HepG2 (cell line): ENCODE results near the gene RNASE2. TPM values are rescaled to one million over a fixed set of nuclear protein-coding genes. Genes with fewer than 3 reads are reported as not detected.

ENCODE experiments used
- ATF2 ChIP-seq: sonication (generic); formaldehyde crosslinking; IDR thresholded peaks from 2 replicates; pipeline ENCODE4 v1.4.0; 2020; ENCODE audit warnings: missing genetic modification reagents
- CHCHD3 ChIP-seq: sonication (generic); formaldehyde crosslinking; IDR thresholded peaks from 2 replicates; pipeline ENCODE4 v1.8.0; 2022; ENCODE audit warnings: mild to moderate bottlenecking, missing genetic modification reagents, moderate library complexity
- GLI4 ChIP-seq: sonication (generic); formaldehyde crosslinking; IDR thresholded peaks from 2 replicates; pipeline ENCODE4 v1.5.1; 2020; ENCODE audit warnings: missing genetic modification reagents, mild to moderate bottlenecking, moderate library complexity, borderline replicate concordance
- HDAC1 ChIP-seq: sonication (generic); formaldehyde crosslinking; IDR thresholded peaks from 2 replicates; pipeline ENCODE4 v1.5.1; 2020; ENCODE audit warnings: mild to moderate bottlenecking, missing genetic modification reagents
- KDM4B ChIP-seq: sonication (generic); formaldehyde crosslinking; IDR thresholded peaks from 2 replicates; pipeline ENCODE4 v1.4.0; 2020; ENCODE audit warnings: missing genetic modification reagents
- MTERF4 ChIP-seq: sonication (generic); formaldehyde crosslinking; IDR thresholded peaks from 2 replicates; pipeline ENCODE4 v1.8.0; 2023; ENCODE audit warnings: mild to moderate bottlenecking, missing genetic modification reagents
- NR0B2 ChIP-seq: sonication (generic); formaldehyde crosslinking; IDR thresholded peaks from 2 replicates; pipeline ENCODE4 v1.4.0; 2020; ENCODE audit warnings: mild to moderate bottlenecking, missing genetic modification reagents
- POLR2G ChIP-seq: fragments of 200-400 bp; formaldehyde crosslinking; IDR thresholded peaks from 2 replicates; pipeline ENCODE4 v1.6.1; 2018; ENCODE audit warnings: mild to moderate bottlenecking, low read depth, low read length, moderate library complexity
- PREB ChIP-seq: sonication (generic); formaldehyde crosslinking; IDR thresholded peaks from 2 replicates; pipeline ENCODE4 v1.4.0; 2020; ENCODE audit warnings: missing genetic modification reagents
- RNF2 ChIP-seq: fragments of 450-650 bp; conservative IDR thresholded peaks from 2 replicates; pipeline ENCODE4 v1.6.1; 2016; ENCODE audit warnings: low read depth
- THAP8 ChIP-seq: sonication (generic); formaldehyde crosslinking; IDR thresholded peaks from 2 replicates; pipeline ENCODE4 v1.5.1; 2020; ENCODE audit warnings: missing genetic modification reagents, mild to moderate bottlenecking, borderline replicate concordance
- ZHX1 ChIP-seq: sonication (generic); formaldehyde crosslinking; IDR thresholded peaks from 2 replicates; pipeline ENCODE4 v1.8.1; 2022; ENCODE audit warnings: low read depth, mild to moderate bottlenecking, missing genetic modification reagents
- ZNF138 ChIP-seq: sonication (generic); formaldehyde crosslinking; IDR thresholded peaks from 2 replicates; pipeline ENCODE4 v1.5.0; 2020; ENCODE audit warnings: mild to moderate bottlenecking, low read depth, missing genetic modification reagents
- polyA plus RNA-seq, 8 experiments: library from polyadenylated mRNA; depleted of rRNA in 3 of 8; stranded (reverse) in 7 of 8; unstranded in 1 of 8; fragments of >200 nt; fragmentation: Illumina TruSeq in 4 of 8; extraction: Trizol in 4 of 8; gene quantifications; 2 replicates each; pipeline versions ENCODE4 v1.2.1 to v1.2.3, GENCODE V29; 2011 to 2016; ENCODE audit warnings: low read depth in 4 of 8, missing spikeins in 1 of 8, mixed read lengths in 1 of 8; ENCODE audit not compliant: insufficient read depth in 1 of 8
- total RNA-seq, 5 experiments: library from RNA; depleted of rRNA; stranded (reverse); fragments of >200 nt; fragmentation: Illumina TruSeq; extraction: Trizol; gene quantifications; 2 replicates each; pipeline ENCODE4 v1.2.3, GENCODE V29; 2016; ENCODE audit warnings: low read depth in 1 of 5

RNASE2 gene
- total and polyA plus RNA-seq, 2 of the 13 experiments (the other 11 are each of a cell fraction or from before 2014, with no cell fraction given), result 0.69 TPM; not detected in 1

GRCh38 chr14:20970647-20970982, 15.3 kb downstream of the RNASE2 start (continued):
- no peak for TF ChIP-seq CHCHD3 (CRISPR knock-in tag)
- TF ChIP-seq ATF2 (CRISPR knock-in tag), result no peak
- no peak for TF ChIP-seq ZHX1 (CRISPR knock-in tag)
- 0 out of 2 replicates have a peak, but pooled peaks have one; percentile 44 for TF ChIP-seq RNF2
- TF ChIP-seq POLR2G, result no peak
- TF ChIP-seq KDM4B, result no peak
- TF ChIP-seq THAP8 (CRISPR knock-in tag), result no peak
- peak; percentile 23; the same call in 1 of the 2 replicates for TF ChIP-seq HDAC1
- 0 out of 2 replicates have a peak, but pooled peaks have one; percentile 32 for TF ChIP-seq MTERF4 (CRISPR knock-in tag)
- TF ChIP-seq GLI4, result no peak
- no peak for TF ChIP-seq PREB
- TF ChIP-seq ZNF138 (CRISPR knock-in tag), result no peak
- TF ChIP-seq NR0B2, result no peak
